DMS53 treated with DMSO at 0.1 percent for 48 hours (cell line): ENCODE results near the gene STK24.
"Not testable (repeated sequence)": the region's sequence is repeated elsewhere in the genome, so short reads cannot be mapped to it uniquely, and the experiment has no call there.

ENCODE experiments used
- DNase-seq: peaks from one replicate; lab custom pipeline; 2025; ENCODE audit not compliant: unreplicated experiment; lab: John Stamatoyannopoulos, UW

Gene STK24

DNA sequence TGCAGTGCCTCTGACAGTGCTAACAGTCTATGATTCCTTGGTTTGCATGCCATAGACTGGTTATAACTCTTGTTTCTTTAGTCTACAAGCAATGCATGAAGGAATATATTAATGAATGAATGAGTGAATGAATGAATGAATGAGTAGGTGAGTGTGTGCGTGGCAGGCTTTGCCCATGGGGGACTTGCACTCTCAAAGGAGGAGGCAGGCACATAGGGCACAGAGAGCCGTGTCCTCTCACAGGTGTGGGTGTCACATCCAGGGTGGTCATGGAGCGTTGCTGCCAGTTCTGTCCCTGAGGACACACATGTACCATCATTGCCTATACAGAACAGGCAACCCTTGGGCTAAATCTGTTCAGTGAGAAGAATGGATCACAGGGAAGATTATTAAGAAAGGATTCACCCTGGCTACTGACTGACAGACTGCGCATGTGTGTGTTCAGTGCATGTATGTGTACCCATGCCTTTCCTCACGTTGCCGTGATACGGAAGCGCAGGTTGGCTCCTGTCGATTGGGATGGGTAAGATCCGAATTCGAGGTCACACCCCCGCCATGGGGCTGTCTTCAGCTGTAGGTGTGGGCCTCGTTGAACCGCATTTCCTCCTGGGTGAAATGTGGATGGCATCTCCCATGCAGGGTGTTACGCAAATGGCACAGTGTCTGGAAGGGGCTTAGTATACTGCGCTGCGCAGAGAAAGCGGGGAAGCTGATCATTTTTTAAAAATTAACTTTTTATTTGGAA, 161.4 kb downstream of the STK24 start:
- no peak for DNase-seq

- DNase-seq: no peak
Measured at GRCh38 chr13:98413796-98414195, 163.1 kb downstream of the STK24 start.

DNA sequence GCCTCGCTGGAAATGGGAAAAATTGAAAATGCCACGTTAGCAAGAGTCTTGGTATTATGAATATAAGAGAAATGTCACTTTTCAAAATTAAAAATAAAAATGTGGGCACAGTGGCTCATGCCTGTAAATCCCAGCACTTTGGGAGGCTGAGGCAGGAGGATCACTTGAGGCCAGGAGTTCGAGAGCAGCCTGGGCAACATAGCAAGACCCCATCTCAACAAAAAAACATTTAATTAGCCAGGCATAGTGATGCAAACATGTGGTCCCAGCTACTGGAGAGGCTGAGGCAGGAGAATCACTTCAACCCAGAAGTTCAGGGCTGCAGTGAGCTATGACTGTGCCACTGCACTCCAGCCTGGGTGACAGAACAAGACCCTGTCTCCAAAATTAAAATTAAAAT, 163.6 kb downstream of the STK24 start:
- not testable (repeated sequence) for DNase-seq

DNA sequence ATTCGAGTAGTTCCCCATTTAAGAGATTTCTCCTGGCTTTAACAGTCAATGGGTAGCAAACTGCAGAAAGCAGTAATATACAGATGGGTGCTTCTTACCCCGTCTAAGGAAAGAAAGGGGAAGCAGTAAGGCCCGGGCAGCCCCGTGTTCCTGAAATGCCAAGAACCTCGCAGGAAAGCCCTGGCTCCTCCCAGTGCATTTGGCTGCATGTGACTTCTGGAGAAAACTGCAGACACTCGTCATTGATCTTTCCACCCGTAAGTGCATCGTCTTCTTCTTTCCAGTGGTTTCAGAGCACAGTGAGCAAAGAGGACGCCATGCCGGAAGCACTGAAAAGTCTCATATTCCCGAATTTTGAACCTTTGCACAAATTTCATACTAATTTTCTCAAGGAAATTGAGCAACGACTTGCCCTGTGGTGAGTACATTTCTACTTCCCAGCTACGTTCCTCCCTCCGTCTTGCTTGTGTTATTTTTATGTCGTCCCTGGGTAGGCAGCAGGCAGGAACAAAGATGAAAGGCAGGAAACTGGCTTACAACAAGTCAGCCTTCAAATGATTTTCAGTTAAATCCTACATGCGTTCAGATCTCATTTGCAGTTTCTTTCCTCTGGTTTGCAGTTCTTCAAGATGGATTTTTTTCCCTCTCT, 165.2 kb downstream of the STK24 start:
- DNase-seq: no peak

GRCh38 chr13:98411013-98411412, 165.9 kb downstream of the STK24 start:
- no peak for DNase-seq

DNA sequence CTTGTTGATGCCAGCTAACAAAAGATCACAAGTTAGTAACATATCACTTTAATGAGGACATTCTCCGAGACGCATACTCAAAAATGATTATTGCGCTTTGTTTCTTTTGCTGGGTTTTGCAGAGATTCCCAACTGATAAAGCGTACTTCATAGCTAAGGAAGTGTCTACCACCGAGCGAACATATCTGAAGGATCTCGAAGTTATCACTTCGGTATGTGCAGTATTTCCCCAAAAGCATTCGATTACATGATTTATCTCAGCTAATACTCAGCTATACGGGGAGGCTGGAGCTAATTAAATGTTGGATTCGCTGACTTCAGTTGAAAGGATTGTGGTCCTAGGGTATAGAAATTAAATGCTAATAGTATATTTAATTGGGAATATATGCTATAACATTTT, 166.3 kb downstream of the STK24 start:
- DNase-seq: no peak

- DNase-seq: no peak
Measured at GRCh38 chr13:98409281-98409680, 167.6 kb downstream of the STK24 start.

- DNase-seq: no peak
Measured at GRCh38 chr13:98407575-98407974, 169.3 kb downstream of the STK24 start.

DNA sequence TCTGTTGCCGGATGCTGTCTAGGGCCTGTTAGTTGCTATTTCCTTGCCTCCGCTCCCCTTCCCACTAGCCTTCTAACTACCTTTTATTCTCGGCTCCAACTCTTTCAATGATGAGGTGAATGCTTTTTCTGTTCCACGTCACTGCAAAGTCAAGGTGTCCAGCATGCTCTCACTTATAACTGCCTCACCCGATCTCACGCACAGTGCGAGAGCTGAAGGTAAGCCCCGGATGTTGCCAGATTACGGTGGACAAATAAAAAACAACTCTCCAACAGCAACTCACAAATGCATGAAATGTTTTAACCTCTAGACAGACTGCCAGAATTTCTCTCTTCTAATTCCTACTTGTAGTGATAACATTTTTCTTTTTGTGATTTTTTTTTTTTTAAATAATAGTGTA, 169.9 kb downstream of the STK24 start:
- DNase-seq: peak; percentile 25

DNA sequence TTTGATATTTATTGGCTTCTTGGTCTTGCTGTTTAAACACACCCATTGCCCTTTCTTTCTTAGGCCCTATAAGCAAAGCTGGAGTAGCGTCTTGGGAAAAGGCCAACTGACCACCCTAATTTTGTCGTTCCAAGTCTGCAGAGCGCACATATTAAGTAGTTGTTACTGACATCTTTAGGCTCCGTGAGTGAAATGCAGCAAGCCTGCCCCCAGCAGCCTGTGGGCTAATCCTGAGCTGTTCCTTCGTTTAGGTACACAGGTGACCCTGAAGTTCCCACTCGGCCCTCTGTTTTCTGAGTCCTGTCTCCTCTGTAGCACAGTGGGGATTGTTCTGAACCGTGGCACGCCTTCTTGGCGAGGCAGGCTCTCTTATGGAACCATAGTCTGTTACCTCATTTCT, 170.5 kb downstream of the STK24 start:
- no peak for DNase-seq

- DNase-seq: no peak
Measured at GRCh38 chr13:98405690-98406344, 171.1 kb downstream of the STK24 start.

- DNase-seq: no peak
Measured at GRCh38 chr13:98405107-98405571, 171.8 kb downstream of the STK24 start.

GRCh38 chr13:98403076-98403475, 173.8 kb downstream of the STK24 start:
- no peak for DNase-seq

DNA sequence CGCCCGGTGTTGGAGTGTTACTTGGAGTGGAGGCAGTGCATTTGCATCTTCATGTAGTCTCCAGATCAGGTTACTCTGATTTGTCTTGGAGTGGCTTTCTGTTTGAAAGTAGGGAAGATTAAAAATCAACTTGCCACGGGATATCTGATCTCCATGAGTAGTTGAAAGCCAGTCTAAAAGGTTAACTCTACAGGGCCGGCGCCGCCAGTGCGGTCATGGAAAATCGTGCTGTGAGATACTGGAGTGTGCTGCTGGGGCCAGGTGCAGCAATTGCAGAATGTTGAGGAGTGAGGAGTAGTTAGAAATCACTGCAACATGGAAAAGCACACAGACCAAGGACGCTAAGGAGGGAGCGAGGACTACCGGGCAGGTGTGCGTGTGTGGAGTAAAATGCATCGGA, 175.0 kb downstream of the STK24 start:
- no peak for DNase-seq

GRCh38 chr13:98399756-98400155, 177.2 kb downstream of the STK24 start:
- no peak for DNase-seq

DNA sequence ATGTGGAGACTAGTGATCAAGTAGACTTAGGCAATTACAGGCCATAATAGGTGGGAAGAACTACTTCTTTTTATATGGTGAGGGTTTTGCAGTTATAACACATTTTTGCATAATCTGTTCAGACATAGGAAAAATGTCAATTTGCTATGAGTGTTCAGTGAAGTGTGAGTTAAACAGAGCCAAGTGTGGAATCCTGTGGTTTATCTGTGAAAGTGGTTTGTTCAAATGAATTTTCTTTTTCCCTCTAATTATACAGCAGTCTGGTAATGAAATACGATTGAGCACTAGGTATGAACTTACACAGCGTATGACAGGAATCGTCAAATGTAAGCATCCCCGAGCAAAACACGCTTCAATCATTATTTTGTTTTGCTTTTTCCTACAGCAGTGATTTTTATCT, 178.3 kb downstream of the STK24 start:
- no peak for DNase-seq

DNA sequence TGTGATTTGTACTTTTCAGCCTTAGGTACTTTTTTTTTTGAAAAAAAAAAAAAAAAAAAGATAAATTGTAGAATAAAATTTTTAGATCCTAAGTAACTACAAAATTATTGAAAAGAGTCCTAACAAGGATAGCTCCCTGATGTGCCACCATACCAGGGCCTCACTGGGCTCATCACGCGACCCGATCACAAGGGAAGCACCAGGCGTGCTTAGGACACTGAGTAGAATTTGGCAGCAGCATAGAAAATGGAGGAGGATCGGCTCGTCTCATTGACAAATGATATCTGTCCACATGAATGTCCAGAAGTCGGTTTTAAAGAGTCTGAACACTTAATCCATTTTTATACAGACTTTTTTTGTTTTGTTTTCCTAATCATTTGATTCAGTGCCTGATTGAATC, 179.0 kb downstream of the STK24 start:
- no peak for DNase-seq

DNA sequence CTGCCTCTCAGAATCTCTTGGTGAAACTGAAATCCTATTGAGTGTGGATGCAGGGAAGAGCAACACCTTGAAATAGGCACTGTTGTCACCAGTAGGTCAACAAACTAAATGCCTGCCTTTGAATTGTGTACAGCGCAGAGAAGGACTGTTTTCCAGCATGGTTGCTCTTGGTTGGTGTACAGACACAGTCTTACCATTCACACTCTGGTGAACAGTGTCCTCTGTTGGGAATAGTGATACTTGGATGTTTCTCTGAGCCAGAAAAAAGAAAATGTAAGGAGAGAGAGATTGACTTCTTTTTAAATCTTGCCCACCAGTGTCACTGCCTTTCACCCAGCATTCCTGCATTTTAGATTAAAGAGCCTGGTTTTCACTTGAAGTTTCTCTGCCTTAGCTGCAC, 179.7 kb downstream of the STK24 start:
- DNase-seq: no peak

DNA sequence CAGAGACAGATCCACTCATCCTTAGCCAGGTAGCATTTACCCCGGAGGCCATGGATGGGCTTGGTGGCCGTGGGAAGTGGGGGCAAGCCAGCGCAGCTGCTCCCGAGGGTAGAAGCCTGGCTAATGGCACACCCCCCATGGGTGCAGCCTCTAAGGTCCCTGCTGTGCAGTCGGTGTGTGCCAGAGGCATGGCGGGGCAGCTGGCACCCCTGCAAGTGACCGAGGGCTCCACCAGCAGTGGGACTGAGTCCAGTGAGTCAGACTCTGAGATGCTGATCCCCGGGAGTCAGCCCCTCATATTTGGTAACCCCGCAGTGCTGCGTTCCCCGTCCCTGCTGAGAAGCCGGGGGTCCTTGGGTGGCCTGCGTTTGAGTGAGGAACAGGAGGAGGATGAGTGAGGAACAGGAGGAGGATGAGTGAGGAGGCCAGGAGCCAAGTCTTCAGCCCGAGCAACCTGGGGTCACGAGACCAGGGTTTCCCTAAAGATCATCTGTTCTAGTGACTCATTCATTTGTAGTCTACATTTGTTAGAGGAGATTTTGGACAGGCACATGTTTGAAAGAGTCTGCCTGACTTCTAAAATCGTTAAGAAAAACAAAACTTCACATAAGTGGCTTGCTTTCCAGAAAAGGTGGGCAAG, 180.7 kb downstream of the STK24 start:
- no peak for DNase-seq
